ENCODE results near the gene IDH3B. TPM values are rescaled to one million over a fixed set of nuclear protein-coding genes. Genes with fewer than 3 reads are reported as not detected.

The IDH3B gene
- total RNA-seq (2022; extraction: Qiagen RNA extraction), result 128 to 135 TPM (median 132 TPM) in 5 replicates

DNA sequence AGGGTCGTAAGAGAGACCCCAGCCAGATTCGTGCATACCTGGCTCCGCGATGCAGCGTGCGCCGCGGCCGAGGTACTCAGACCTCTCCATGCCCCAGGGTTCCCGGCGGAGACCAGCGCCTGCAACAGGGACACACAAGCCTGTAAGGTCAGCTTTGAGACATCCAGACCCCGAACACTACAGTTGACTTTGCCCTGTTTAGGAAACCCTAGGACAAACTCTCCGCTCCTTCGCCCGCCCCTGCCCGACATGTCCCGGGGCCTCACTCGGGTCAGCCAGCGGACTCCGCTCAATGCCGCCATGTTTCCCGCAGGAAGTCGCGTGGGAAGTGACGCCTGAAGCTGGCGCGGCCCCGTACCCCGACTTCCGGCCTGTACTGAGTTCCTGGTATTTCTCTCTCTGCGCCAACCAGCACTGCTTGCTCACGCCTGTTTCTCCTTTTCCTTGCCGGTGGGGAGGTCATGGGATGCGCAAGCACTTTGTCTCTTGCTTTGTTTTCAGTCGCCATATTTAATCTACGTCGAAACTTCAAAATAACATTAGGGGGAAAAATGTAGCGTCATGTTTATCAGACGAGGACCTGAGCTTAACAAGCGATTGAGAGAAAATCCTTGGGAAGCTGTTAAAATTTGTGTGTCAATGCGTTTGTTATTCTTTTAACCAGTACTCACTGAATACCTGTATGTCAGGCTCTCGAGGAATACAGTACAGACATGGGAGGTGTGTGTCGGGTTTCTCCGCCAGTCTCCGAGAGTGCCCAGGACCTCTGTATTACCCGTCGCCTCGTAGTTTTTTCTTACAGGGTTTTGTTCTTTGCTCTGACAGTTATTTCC is at the start of gene IDH3B:
Gene IDH3B, minus strand, starts transcription at position 330 of the 833 bp plus-strand sequence. Its CDS starts 28 bp downstream, at position 302.

GRCh38 chr20:2692036-2692885 is 28.2 kb upstream of the IDH3B start, which contains the start of gene EBF4:
Gene EBF4 (plus strand): TSS chr20:2692780. CDS start chr20:2693646, 866 bp downstream.

DNA sequence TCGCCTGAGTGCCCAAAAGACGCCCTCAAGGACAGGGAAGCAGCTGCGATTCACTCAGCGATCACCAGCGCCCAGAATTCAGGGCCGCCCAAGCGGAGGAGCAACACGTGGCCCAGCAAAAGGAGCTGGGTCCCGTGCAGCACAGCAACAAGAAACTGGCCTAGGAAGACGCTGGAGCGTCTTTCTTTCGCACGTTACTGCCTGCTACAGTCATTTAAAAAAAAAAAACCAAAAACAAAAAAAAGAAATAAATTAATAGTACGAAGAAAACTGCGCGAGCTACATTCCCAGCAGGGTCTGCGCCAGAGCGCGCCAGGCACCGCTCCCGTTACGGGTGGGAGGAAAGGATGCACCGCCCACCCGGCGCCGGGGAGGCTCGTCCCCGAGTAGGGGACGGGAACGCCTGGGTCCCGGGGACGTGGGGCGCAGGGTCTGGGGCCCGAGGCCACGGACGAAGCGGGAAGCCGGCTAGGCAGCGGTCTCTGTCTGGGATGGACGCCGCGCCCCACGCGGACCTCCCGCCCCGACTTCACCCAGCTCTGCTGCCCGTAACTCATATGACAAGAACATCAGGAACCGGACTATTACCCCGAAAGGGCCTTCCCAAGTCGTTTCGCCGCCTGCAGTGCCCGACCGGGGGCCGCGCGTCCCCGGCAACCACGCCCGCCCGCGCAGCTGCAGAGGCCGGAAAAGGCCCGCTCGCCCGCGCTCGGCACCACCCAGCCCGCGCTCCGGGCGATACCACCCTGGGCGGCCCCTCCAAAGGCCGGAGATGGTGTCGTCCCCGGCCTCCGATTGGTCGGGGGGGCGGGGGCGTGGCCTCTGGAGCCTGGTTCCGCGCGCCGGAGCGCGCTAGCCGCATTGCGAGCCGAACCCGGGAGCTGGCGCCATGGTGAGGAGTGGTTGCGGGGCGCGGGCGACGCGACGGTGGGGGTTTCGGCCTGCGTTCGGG is 12.0 kb downstream of the IDH3B start, which contains the start of gene NOP56:
Gene NOP56, plus strand, starts transcription at position 861 of the 952 bp plus-strand sequence. Its CDS starts 29 bp downstream, at position 890.

Other genes starting within 250 kb of the IDH3B start
- gene SNRPB, start 193.4 kb downstream of the IDH3B start, total RNA-seq (2022; extraction: Qiagen RNA extraction), result 879 to 1,091 TPM (median 997 TPM) in 5 replicates
- gene ZNF343, start 155.3 kb downstream of the IDH3B start, total RNA-seq (2022; extraction: Qiagen RNA extraction), result 12.0 to 18.3 TPM (median 13.1 TPM) in 5 replicates
- gene TMC2, start 127.6 kb downstream of the IDH3B start, total RNA-seq (2022; extraction: Qiagen RNA extraction), result not detected in 5 replicates
- gene NOP56, start 11.6 kb downstream of the IDH3B start, total RNA-seq (2022; extraction: Qiagen RNA extraction), result 500 to 612 TPM (median 561 TPM) in 5 replicates
- 2.2 to 3.3 TPM (median 3.2 TPM) in 5 replicates for gene EBF4, start 28.6 kb upstream of the IDH3B start, total RNA-seq (2022; extraction: Qiagen RNA extraction)
- 0.03 TPM in 1 of 5 replicates, not detected in the others for gene CPXM1, start 136.4 kb upstream of the IDH3B start, total RNA-seq (2022; extraction: Qiagen RNA extraction)
- gene C20orf141, start 150.8 kb upstream of the IDH3B start, total RNA-seq (2022; extraction: Qiagen RNA extraction), result 0.23 to 0.49 TPM (median 0.31 TPM) in 4 of 5 replicates, not detected in the other
- 0.06 TPM in 1 of 5 replicates, not detected in the others for gene TMEM239, start 152.1 kb upstream of the IDH3B start, total RNA-seq (2022; extraction: Qiagen RNA extraction)
- gene PCED1A, start 176.4 kb upstream of the IDH3B start, total RNA-seq (2022; extraction: Qiagen RNA extraction), result 18.9 to 29.6 TPM (median 26.6 TPM) in 5 replicates
- 25.3 to 34.9 TPM (median 29.9 TPM) in 5 replicates for gene VPS16, start 176.5 kb upstream of the IDH3B start, total RNA-seq (2022; extraction: Qiagen RNA extraction)
- gene PTPRA, start 209.3 kb upstream of the IDH3B start, total RNA-seq (2022; extraction: Qiagen RNA extraction), result 33.0 to 40.6 TPM (median 38.4 TPM) in 5 replicates

Measured in A549 treated with AZD2906 at 1 μM for 4 hours (cell line).